ENCODE results near the gene SYNM. TPM values are rescaled to one million over a fixed set of nuclear protein-coding genes. Genes with fewer than 3 reads are reported as not detected.

Gene SYNM
- total and polyA plus RNA-seq, 2 of the 8 experiments (the other 6 are each of a cell fraction or from before 2014, with no cell fraction given): 0.89 to 2.0 TPM

- FAIRE-seq: no peak
- H3K79me2 ChIP-seq (ENCODE audit: control insufficient read depth in 1 of 2, insufficient read depth in 2 of 2, low read length in 2 of 2): no peaks in the 10 kb centered on the region
- H2AFZ ChIP-seq (ENCODE audit: low read length): no peak overlapping the region
- CTCF ChIA-PET (ENCODE audit: partially characterized antibody): interaction anchor here (0.6 to 1.9 kb wide), 9 partner anchors 12 to 721 kb away, joined by 3 to 5 read pairs (median 3); no protein-coding TSS in a partner anchor
- no peaks in the 10 kb centered on the region for H3K23me2 ChIP-seq (ENCODE audit: low read depth, low read length)
- no peak overlapping the region for H2BK120ac ChIP-seq (replicated peaks; ENCODE audit: low read depth, low read length)
- no peaks in the 10 kb centered on the region for H4K20me1 ChIP-seq (replicated peaks in 1 of 2; ENCODE audit: control insufficient read depth in 1 of 2, insufficient read depth in 2 of 2, low read length in 2 of 2)
- TF ChIP-seq CHD2 (IDR thresholded peaks at IDR 0.05; ENCODE audit: low read length): no peak
- no peak for TF ChIP-seq TCF12 (IDR thresholded peaks at IDR 0.05; ENCODE audit: low read depth, low read length)
- no peak for TF ChIP-seq POLR2A (IDR thresholded peaks at IDR 0.05; ENCODE audit: control extremely low read depth in 1 of 2, low read depth in 2 of 2, low read length in 2 of 2)
- TF ChIP-seq NRF1 (IDR thresholded peaks at IDR 0.05; ENCODE audit: low read depth, low read length): no peak
- no peak for TF ChIP-seq CBX8 (IDR thresholded peaks at IDR 0.05; ENCODE audit: borderline replicate concordance, low read depth, low read length)
- TF ChIP-seq SAP30 (IDR thresholded peaks at IDR 0.05; ENCODE audit: insufficient read depth, insufficient replicate concordance, low read length): no peak
- TF ChIP-seq KDM1A (IDR thresholded peaks at IDR 0.05; ENCODE audit: borderline replicate concordance, low read length): no peak
- no peak for TF ChIP-seq BACH1 (IDR thresholded peaks at IDR 0.05; ENCODE audit: low read length)
- no peak for TF ChIP-seq TBP (IDR thresholded peaks at IDR 0.05; ENCODE audit: low read depth, low read length)
- TF ChIP-seq EZH2 (IDR thresholded peaks at IDR 0.05; ENCODE audit: low read depth, low read length, severe bottlenecking): no peak
- no peak overlapping the region for H2BK20ac ChIP-seq (ENCODE audit: low read length)
- H3K27me3 ChIP-seq (replicated peaks in 1 of 4; ENCODE audit: control insufficient read depth in 3 of 4, extremely low read depth in 1 of 4, insufficient read depth in 3 of 4, low read length in 3 of 4): no peaks in the 10 kb centered on the region
- H3K4me1 ChIP-seq (replicated peaks in 1 of 4; ENCODE audit: control insufficient read depth in 3 of 4, insufficient read depth in 4 of 4, low read length in 3 of 4): no peaks in the 10 kb centered on the region; a peak in 1 of 7 replicates
- peaks cover 0 to 2% (median 0%) of the 10 kb centered on the region in 4 experiments; a peak in 3 of 8 replicates for H3K36me3 ChIP-seq (ENCODE audit: control insufficient read depth in 2 of 4, insufficient read depth in 4 of 4, low read length in 3 of 4)
- no peak overlapping the region for H2BK15ac ChIP-seq (ENCODE audit: low read length)
- no peak overlapping the region for H2AK5ac ChIP-seq (ENCODE audit: low read depth, low read length)
- H3K23ac ChIP-seq (ENCODE audit: insufficient read length): no peak overlapping the region
- H2BK5ac ChIP-seq (ENCODE audit: low read depth, low read length): no peak overlapping the region
- no peaks in the 10 kb centered on the region for H3K9me3 ChIP-seq (ENCODE audit: insufficient read depth in 2 of 2, low read depth in 1 of 2, low read length in 1 of 2)
- H2BK12ac ChIP-seq (ENCODE audit: low read depth, low read length): no peak overlapping the region
- H3K79me1 ChIP-seq (ENCODE audit: low read depth, low read length): no peaks in the 10 kb centered on the region
- H3K4me2 ChIP-seq (ENCODE audit: insufficient read depth in 1 of 2, low read depth in 2 of 2, low read length in 2 of 2): no peak overlapping the region
- no peak overlapping the region for H3K27ac ChIP-seq (ENCODE audit: low read depth, low read length)
- POLR2A ChIA-PET (ENCODE audit: partially characterized antibody): no interaction called here
- no peak overlapping the region for H4K8ac ChIP-seq (ENCODE audit: extremely low read depth, insufficient read depth, low read length)
- DNase-seq (ENCODE audit: low read depth in 1 of 2, low spot score in 2 of 2): no peak
- no peak overlapping the region for H3K4me3 ChIP-seq (ENCODE audit: extremely low read depth in 1 of 4, insufficient read depth in 2 of 4, low read depth in 3 of 4, low read length in 4 of 4)
- no peak overlapping the region for H4K91ac ChIP-seq (replicated peaks; ENCODE audit: insufficient read length, low read length)
- no peak overlapping the region for H3K4ac ChIP-seq (replicated peaks; ENCODE audit: insufficient read length, low read depth, low read length)
- no peak overlapping the region for H4K5ac ChIP-seq (ENCODE audit: insufficient read length, low read depth, low read length)
- 87% methylated on average over 10 of the region's 10 CpGs; no CpG with 5 or more reads in 1 of the 2 experiments for WGBS, 2 experiments (ENCODE audit: extremely low coverage in 1 of 2, insufficient coverage in 1 of 2, insufficient read length in 1 of 2, insufficient replicate concordance in 2 of 2, low coverage in 1 of 2, low lambda C conversion rate in 2 of 2, missing lambda C conversion rate in 1 of 2)
- no peak overlapping the region for H3K9ac ChIP-seq (replicated peaks in 1 of 4; ENCODE audit: extremely low read depth in 1 of 4, low read depth in 3 of 4, low read length in 3 of 4)
- no peak overlapping the region for H3K18ac ChIP-seq (ENCODE audit: extremely low read depth, low read length)
- no peak overlapping the region for H3K14ac ChIP-seq (ENCODE audit: insufficient read length)
- H3K56ac ChIP-seq (replicated peaks; ENCODE audit: insufficient read length, low read depth, low read length): no peak overlapping the region
Measured at GRCh38 chr15:99169769-99170311, 65.0 kb downstream of the SYNM start.
